GM18517 (cell line): Measurements from ENCODE around the gene PTRHD1.
"Not testable (repeated sequence)": the region's sequence is repeated elsewhere in the genome, so short reads cannot be mapped to it uniquely, and the experiment has no call there.

Experiments
- ATAC-seq: cut with Tn5 transposase; IDR thresholded peaks from one replicate; pipeline ENCODE4 v1.9.1; 2021; ENCODE audit warnings: mild to moderate bottlenecking, moderate library complexity; ENCODE audit not compliant: unreplicated experiment

The PTRHD1 gene, protein sequence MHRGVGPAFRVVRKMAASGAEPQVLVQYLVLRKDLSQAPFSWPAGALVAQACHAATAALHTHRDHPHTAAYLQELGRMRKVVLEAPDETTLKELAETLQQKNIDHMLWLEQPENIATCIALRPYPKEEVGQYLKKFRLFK

DNA sequence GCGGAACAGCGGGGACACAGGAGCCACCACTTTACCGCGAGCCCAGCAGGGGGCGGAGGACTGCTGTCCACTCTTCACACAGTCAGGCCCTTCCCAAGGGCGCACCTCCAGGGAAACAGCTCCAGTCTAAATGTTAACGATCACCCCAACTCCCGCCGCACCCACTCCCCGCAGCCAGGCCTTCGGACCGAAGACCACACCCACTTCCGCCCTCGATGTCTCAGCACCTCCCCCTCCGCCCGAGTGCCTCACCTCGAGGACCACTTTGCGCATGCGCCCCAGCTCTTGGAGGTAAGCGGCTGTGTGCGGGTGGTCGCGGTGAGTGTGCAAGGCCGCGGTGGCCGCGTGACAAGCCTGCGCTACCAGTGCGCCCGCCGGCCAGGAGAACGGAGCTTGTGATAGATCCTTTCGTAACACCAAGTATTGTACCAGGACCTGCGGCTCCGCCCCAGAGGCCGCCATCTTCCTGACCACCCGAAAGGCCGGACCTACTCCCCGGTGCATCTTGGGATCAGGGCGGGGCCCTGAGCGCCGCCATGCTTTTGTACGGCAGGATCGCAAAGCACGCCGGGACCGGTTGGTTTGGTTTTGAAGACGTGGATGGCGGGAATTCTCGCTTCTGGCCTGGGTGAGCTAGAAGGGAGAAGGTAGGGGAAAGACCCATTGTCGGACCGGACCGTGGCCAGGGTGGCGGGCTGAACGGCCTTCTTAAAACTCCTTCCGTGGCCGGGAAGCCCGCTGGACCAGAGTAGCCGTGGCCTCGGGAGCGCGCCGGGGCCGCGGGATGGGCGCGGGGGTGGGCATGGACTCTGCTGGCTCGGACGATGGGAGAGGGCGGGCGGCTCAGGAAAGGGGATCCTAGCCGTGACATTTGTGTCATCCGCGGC lies at the start of gene PTRHD1, which contains the start of gene CENPO:
PTRHD1 (minus strand) TSS at position 518 of the 887 bp plus-strand sequence; CDS start at position 504, 14 bp downstream.
CENPO (plus strand) TSS at position 552 of the 887 bp plus-strand sequence. CDS start 495 bp downstream, outside the sequence.
- ATAC-seq: peak; percentile 91

DNA sequence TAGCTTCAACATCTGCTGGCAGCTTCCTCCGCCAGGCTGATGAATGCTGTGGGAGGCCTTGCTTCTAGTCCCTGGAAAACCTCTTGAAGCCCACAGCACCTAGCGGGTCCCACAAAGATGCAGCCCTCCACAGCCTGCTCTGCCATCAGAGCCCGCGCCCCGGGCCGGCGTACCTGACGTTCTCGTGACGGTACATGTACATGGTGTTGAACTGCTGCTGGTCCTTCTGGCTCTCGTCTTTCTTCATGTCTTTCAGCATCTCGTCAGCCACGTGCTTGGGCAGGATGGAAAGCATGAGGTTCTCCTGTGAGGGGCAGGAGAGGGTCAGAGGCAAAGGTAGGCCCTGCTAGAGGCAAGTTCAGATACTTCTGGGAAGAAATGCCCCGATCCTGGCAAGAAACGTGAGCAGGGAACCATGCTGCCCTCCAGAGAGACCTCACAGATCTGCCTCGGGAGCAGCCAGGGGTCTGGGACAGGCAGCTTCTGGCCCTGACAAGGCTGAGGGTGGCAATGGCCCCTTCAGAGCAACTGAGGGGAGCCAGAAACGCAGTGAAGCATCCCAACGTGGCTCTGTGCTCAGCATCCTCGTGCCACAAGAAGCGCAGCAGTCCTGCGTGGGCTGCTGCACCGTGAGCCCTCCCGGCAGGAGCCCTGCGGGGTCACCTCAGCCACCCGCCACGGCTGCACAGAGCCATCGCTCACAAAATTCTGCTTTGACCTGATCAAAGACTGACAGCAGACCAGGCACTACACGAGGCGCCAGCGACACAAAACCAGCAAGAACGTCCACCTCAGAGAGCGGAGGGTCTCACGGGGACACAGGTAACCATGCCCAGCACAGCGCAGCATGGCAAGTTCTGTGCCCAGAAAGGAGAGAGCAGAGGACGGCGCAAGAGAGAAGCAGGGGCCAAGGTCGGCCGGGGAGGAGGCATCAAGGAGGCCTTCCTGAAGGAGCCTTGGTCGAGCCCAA lies 49.2 kb upstream of the PTRHD1 start:
- ATAC-seq: no peak

DNA sequence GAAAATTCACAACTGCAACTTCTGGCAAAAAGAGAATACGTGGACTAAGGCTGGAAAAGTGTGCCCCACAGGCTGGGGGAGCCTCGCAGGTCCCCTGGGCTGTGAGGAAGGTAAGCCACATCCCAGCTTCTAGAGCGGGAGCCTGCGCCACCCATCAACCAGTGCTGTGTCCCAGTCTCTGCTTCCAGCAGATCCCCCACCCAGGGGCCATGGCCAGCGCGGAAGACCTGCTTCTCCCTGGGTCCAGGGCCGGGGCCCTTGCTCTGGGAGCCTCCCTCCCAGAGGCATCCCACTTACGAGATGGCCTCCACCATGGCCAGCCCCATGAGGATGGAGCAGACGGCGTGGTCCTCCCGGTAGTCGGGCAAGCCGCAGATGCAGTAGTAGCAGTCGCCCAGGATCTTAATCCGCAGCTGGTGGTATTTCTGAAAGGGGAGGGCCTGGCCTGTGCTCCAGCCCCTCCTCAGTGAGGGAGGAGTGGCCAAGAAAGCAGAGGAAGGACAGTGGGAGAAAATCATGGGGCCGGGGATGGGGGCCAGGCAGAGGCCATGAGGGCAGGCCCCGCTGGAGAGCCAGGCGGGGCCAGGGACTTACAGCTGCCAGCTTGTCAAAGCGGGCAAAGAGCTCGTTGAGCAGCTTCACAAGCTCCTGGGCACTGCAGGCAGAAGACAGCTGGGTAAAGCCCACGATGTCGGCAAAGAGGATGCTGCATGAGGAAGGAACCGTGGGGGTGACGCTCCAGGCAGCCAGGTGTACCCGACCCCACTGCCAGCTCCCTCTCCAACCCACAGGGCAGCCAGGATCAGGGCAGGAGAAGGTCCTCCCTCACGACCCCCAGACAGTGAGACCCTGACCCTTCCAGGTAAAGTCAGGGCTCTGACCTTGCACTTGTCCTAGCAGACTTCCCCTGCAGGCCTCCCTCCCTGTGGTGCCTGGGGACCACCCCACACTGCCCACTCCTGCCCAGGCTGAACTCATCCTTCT lies 48.1 kb upstream of the PTRHD1 start:
- no peak for ATAC-seq

DNA sequence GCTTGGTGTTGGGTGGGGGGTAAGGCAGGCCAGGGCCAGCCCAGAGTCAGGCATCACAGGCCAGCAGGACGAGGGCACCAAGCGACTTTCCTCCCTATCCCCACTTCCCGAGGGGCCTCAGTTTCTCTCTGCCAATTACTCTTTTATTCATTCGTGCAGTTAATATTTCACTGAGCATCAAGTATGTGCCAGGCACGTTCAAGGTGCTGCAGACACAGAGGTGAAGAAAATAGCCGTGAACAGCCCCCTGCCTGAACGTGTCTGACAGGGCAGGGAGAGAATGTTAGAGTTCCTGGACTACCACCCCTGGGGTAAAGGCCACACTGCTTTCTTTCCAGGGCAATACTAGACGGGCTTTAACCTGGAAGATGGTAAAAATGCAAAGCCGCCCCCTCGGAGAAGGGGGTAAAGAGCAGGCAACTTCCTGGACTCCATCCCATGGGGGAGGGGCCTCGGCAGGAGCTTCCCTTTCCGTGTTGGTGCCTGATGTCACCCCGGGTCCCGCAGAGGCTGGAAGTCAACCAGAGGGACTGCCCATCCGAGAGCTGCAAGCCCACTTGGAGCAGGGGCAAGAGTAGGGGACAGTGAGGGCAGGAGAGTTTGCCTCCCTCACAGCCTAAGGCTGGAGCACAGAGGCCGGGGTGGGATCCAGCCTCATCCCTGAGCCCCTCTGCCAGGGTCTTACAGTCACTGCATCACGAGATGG lies 47.1 kb upstream of the PTRHD1 start:
- no peak for ATAC-seq

DNA sequence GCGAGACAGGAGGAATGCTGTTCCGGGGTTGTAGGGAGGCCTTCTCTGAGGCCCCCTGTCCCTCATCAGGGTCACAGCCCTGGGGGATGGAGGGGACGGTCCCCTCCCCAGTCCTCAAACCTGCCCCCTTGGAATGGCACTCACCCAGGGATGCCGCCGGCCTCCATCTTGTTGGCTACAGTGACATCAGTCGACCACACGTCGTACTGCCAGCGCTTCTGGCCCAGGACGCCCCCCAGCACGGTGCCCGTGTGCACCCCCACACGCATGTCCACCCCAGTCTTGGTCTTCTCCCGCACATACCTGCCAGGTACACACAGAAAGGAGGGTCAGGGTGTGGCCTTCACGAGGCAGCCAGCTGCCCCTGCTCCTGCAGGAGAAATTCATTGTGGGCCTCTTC lies 46.5 kb upstream of the PTRHD1 start:
- ATAC-seq: no peak

DNA sequence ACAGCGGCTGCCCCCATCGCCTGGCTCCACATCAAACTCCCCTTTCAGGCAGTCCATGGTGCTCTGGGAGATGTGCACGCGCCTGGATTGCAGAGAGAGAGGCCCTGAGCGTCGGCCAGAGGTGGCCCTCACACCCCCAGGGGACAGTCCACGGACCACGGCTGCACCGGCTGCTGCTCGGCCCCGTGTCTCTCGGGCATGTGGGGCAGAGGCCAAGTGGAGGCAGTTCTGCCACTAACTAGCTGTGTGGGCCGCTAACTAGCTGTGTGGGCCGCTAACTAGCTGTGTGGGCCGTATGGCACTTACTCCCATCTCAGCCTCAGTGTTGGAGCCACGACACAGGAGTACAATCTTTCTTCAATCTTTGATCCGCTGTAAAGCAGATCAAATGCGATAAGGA lies 45.4 kb upstream of the PTRHD1 start:
- no peak for ATAC-seq

DNA sequence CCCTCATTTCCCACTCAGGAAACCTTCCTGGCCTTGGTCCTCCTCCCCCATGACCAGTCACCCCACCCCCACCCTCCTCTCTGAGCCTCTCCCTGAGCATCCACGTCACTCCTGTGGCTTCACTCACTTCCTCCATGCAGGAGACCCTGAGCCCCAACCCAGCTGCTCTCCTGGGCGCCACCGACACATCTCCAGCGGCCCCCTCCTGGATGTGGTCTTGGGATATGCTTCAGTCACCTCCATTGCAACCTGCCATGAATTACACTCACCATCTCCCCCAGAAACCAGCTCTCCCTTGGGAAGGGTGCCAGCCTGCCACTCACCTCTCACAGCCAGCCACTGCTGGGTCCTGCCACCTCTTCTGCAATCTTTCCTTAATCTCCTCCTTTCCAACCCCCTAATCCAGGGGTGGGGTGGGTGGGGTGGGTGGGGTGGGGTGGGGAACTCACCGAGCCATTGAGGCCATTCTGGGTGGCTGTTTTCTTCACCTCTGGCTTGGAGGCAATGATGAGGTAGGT lies 44.9 kb upstream of the PTRHD1 start:
- no peak for ATAC-seq

DNA sequence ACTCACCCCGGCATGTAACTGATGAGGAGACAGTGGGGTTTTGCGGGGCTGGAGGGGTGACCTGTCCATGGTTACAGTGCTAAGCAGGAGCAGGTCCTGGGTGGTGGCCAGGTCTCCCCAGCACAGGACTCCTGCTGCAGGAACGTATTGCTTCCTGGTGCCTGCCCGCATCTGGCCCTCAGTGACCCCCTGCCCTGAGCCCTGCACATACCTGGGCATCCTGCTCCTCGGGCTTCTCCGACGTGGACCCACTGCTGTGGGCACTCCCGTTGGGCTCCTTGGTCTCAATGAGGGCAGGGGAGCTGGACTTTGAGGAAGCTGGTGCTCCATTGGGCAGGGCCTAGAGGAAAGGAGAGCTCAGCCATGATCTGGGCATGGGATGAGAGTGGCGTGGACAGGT lies 43.5 kb upstream of the PTRHD1 start:
- ATAC-seq: no peak

DNA sequence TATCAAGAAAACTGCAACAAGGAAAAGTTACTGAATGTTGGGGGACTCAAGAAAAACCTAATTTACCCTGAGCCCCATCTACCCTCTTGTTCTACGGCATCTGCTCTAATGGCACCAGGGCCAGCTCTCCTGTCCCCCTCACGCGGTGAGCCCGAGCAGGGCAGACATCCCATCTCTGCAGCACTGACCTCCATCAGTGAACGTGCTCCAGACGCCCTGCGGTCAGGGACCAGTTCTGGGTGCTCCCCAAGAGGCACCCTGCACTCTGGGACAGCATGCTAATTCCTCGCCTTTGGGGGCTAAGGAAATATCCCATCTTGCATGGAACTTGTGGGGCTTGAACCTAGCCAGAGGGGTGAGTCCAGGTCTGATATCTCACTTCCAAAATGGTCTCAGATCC lies 43.0 kb upstream of the PTRHD1 start:
- ATAC-seq: no peak

DNA sequence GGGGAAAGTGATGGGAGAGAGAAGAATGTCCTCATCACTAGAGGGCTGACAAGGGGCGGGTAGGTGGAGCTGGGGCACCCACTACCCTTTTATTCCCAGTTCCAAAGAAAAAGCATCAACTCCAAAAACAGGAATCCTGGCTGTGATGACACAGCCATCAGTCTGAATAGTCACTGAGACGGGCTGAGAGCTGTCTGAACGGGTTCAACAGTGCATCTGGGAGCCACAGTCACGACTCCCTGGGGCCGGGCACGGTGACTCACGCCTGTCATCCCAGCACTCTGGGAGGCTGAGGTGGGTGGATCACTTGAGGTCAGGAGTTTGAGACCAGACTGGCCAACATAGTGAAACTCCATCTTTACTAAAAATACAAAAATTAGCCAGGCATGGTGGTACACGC lies 42.2 kb upstream of the PTRHD1 start:
- not testable (repeated sequence) for ATAC-seq

DNA sequence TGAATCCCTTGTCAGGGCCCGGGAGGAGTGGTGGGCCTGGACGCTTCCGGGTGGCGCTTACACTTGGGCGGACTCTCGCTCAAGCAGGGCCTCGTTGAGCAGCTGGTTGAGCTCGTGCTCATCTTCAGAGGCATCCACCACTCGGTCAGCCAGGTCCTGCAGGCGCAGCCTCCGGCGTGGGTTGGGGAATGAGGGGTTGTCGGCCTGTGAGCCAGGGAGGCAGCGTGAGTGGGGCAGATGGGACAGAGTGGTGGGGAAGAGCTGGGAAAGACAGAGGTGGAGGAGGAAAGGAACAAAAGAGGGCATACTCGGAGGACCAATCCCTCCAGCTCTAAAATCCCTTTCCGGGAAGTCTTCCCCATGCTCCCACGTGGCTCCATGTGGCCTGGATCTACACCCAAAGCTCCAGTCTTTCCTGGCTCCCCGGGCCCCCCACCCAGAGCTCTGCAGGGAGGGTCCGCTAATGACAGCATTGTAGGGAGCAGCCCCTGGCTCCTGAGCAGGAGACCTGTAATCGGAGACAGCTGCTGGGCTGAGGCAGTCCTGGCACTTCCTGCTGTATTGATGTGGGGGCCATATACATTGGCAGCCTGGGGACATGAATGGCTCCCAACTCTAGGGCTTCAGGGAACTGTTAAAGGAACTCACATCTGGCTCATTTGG lies 41.7 kb upstream of the PTRHD1 start:
- ATAC-seq: no peak

DNA sequence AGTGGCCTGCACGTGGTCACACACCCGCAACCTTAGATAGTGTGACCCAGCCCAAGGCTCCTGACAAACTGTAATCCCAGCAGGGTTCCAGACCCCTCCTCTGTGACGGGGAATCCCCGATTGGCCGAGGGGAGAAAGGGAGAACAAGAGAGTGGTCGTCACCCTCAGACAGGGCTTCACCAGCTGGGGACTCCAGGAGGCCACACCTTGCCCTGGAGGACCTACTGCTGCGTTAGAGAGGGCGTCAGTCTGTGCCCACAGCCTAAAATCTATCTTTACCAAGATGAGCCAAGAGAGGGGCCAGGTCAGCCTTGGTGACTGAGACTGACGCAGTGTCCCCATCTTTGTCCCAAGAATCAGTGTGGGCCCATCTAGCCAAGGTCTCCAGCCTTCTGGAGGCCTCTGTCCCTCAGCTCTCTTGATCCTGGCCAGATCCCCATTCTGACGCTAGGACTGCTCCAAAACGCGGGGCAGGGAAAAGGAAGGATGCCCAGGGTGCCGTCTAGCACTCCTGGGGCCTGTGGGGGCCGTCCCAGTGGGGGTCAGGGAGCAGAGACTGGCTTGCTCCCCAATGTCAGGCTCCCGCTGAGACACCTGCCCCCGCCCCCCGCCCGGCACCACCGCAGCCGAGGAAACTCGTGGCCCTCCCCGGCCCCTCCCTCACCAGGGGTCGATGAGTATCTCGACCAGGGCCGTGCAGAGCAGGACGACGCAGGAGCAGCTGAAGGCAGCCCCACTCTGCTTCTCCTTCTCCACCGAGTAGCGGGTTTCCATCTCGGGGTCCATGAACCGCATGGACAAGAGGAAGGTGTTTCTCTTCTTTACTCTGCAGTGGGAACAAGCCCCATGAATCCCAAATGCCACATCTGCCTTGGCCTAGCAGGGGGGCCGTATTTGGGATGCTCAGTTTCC lies 40.9 kb upstream of the PTRHD1 start:
- ATAC-seq: no peak

DNA sequence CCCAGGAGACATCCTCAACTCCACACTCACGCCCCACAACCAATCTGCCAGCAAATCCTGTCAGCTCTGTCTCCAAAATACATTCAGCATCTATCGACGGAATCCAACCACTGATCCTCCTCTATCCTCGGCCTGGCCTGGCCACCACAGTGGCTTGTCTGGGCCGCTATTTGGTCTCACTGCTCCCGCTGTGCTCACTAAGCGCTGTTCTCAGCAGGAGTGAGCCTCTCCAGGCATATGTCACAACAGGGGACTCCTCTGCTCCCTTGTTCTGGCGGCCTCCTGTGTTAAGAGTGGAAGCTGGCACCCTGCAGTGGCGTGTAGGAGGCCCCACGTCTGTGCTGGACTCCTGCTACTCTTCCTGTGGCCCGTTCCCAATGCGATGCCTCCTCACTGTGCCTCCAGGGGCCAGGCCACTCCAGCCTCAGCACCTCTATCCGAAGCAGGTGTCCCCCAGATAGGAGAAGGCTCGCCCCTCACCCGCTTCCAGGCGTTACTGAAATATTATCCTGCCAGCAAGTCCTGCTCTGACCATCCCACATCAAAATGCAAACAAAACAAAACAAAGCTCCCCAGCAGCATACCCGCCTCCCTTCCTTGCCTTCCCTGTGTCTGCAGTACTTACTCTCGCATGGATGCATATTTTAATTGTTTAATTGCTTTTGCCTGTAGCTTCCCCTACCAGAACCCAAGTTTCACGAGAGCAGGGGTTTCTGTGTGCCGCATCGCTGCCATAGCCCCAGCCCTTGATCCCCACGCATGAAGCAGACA lies 39.9 kb upstream of the PTRHD1 start:
- no peak for ATAC-seq

DNA sequence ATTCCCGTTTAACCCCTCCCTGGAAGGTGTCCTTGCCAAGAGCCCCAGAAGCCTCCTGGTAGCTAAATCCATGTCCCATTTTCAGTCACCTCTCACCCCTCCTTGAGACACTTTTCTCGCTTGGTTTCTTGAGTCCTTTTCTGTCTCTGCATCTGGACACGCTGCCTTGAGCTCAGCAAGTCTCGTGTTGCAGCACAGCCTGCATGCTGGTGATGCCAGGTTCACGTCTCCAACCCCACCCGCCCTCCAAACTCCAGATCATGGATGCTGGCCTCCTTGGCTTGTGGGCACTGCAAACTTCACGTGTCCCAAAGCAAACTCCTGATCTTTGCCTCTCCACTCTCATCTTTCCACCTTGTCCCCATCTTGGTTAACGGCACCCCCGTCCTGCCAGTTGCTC lies 39.3 kb upstream of the PTRHD1 start:
- no peak for ATAC-seq

DNA sequence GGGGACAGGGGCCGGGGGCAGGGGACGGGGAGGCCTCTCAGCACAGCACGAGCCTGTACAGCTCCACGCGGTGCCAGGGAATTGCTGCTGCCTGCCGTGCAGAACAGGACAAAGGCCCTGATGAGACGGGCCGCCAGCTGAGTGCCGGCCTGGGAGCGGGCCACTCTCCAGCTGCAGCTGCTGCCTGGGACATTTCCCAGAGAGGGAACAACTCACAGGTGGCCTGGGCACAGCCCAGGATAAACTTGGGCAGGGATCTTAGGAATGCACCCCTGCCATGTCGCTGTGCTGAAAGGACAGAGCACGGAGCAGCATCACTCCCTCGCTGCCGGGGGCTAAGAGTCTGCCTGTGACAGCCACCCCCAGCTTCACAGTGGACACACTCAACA lies 38.9 kb upstream of the PTRHD1 start:
- ATAC-seq: no peak

DNA sequence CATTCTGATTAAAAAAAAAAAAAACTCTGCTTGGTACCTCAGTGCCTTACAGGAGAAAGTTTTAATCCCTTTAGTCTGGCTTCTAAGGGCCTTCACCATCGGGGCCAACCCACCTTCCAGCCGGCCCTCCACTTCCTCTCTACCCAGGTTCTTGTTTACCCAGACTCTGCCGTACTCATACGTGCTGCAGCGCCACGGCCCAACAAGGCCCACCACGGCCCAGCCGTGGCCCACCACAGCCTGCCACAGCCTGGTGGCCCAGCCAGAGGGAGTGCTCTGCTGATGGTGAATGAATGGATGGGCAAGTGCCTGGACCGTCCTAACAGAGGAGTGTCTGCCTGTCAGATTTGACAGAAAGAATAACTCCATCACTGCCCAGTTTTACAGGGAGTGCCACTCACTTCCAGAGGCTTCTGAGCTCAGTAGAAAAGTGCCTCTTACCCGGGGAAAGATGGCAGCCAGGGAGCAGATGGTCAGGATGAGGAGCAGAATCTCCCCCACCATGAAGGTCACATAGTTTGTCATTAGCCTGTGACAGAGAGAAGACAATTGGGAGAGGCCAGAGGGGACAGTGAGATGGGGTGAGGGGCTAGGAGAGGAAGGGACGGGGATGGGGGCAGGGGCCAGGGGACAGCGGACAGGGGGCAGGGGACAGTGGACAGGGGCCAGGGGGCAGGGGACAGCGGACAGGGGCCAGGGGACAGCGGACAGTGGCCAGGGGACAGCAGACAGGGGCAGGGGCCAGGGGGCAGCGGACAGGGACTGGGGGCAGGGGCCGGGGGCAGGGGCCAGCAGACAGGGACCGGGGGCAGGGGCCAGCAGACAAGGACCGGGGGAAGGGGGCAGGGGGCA lies 38.3 kb upstream of the PTRHD1 start:
- ATAC-seq: no peak
